Natural killer cell (primary cell): ENCODE data around the gene ZNF84. TPM values are rescaled to one million over a fixed set of nuclear protein-coding genes. Genes with fewer than 3 reads are reported as not detected.

Source experiments
- ATAC-seq, 3 donors: fragments of 150-1000 bp in 2 of 3; fragments of 200-7000 bp in 1 of 3; cut with Tn5 transposase; 1 replicate in 1 of 3; 2 replicates in 2 of 3; pipeline ENCODE4 v1.10.0; 2021; ENCODE audit warnings: mild to moderate bottlenecking in 2 of 3, moderate library complexity in 2 of 3
- DNase-seq, 2 donors: peaks; one replicate each; pipeline versions ENCODE4 v3.0.0 to v3.0.0-alpha.2; 2013 to 2021; ENCODE audit warnings: mixed read lengths in 1 of 2
- H3K27ac ChIP-seq: one replicate; pipeline ENCODE4 v1.5.1; 2013; ENCODE audit warnings: mild to moderate bottlenecking, low read length
- H3K27me3 ChIP-seq: one replicate; pipeline ENCODE4 v1.6.1; 2013; ENCODE audit warnings: low read length; ENCODE audit not compliant: control insufficient read depth, insufficient read depth
- H3K36me3 ChIP-seq: one replicate; pipeline ENCODE4 v1.6.1; 2013; ENCODE audit warnings: low read length; ENCODE audit not compliant: control insufficient read depth, insufficient read depth
- H3K4me1 ChIP-seq: one replicate; pipeline ENCODE4 v1.6.1; 2013; ENCODE audit warnings: low read length; ENCODE audit not compliant: control insufficient read depth, insufficient read depth
- H3K4me3 ChIP-seq: one replicate; pipeline ENCODE4 v1.5.1; 2013; ENCODE audit warnings: low read length
- H3K9me3 ChIP-seq: one replicate; pipeline ENCODE4 v1.6.1; 2013; ENCODE audit warnings: low read length; ENCODE audit not compliant: control insufficient read depth, insufficient read depth
- H3K27ac Mint-ChIP-seq, 2 donors: one replicate each; pipeline ENCODE4 v1.8.0; 2022; ENCODE audit warnings: mild to moderate bottlenecking in 2 of 2, mixed read lengths in 2 of 2, moderate library complexity in 1 of 2
- H3K27me3 Mint-ChIP-seq, 2 donors: one replicate each; pipeline ENCODE4 v1.8.0; 2022; ENCODE audit warnings: low read depth in 2 of 2, mixed read lengths in 2 of 2
- H3K36me3 Mint-ChIP-seq: one replicate; pipeline ENCODE4 v1.8.0; 2022; ENCODE audit warnings: mixed read lengths
- H3K4me1 Mint-ChIP-seq, 2 donors: one replicate each; pipeline ENCODE4 v1.8.0; 2022; ENCODE audit warnings: mixed read lengths in 2 of 2
- H3K4me3 Mint-ChIP-seq: one replicate; pipeline ENCODE4 v1.8.0; 2022; ENCODE audit warnings: mild to moderate bottlenecking, moderate library complexity, mixed read lengths
- H3K9me3 Mint-ChIP-seq, 2 donors: one replicate each; pipeline ENCODE4 v1.8.0; 2022; ENCODE audit warnings: mixed read lengths in 2 of 2
- WGBS: methylation state at CpG from one replicate; pipeline ENCODE4 v1.1.7; 2013; ENCODE audit warnings: missing lambda C conversion rate; ENCODE audit not compliant: insufficient coverage; 5-methylcytosine and 5-hydroxymethylcytosine counted together
- intact Hi-C: fragments of 100-400 bp; cut with micrococcal nuclease; formaldehyde crosslinking; loops from one replicate; pipeline ENCODE4 v1.14.2; 2022
- total RNA-seq, 4 donors: library from RNA; stranded (reverse); fragments of 120-200 nt in 1 of 4; gene quantifications; one replicate each; pipeline versions ENCODE4 v1.2.3 to v1.2.4, GENCODE V29; 2013 to 2022
- TF ChIP-seq, protein P1 (sequence below): fragments of 200-600 bp; IDR thresholded peaks from one replicate; pipeline ENCODE4 v1.8.0; 2022; ENCODE audit warnings: antibody characterized with exemption

Gene ZNF84
- total RNA-seq, 3 donors from 2014 or later (not counting 1 experiment from before 2014, with no cell fraction given), result 23.4 to 31.1 (median 26.1) TPM

- H3K27me3 ChIP-seq, result no peaks in the 10 kb centered on the region
- intact Hi-C loops, result no loop called here
- H3K36me3 ChIP-seq, result peaks cover 24% of the 10 kb centered on the region
- DNase-seq (no peak), ATAC-seq (no peak)
- H3K4me1 ChIP-seq, result no peaks in the 10 kb centered on the region
- H3K4me1 Mint-ChIP-seq, result no peaks in the 10 kb centered on the region
- peak overlapping the region in 1 of 2 donors; percentile 73 for H3K27ac Mint-ChIP-seq
- no peaks in the 10 kb centered on the region for H3K27me3 Mint-ChIP-seq
- TF ChIP-seq, protein P1, sequence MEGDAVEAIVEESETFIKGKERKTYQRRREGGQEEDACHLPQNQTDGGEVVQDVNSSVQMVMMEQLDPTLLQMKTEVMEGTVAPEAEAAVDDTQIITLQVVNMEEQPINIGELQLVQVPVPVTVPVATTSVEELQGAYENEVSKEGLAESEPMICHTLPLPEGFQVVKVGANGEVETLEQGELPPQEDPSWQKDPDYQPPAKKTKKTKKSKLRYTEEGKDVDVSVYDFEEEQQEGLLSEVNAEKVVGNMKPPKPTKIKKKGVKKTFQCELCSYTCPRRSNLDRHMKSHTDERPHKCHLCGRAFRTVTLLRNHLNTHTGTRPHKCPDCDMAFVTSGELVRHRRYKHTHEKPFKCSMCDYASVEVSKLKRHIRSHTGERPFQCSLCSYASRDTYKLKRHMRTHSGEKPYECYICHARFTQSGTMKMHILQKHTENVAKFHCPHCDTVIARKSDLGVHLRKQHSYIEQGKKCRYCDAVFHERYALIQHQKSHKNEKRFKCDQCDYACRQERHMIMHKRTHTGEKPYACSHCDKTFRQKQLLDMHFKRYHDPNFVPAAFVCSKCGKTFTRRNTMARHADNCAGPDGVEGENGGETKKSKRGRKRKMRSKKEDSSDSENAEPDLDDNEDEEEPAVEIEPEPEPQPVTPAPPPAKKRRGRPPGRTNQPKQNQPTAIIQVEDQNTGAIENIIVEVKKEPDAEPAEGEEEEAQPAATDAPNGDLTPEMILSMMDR, result no peak
- no peak overlapping the region for H3K27ac ChIP-seq
- H3K9me3 Mint-ChIP-seq, result peaks cover 10 to 20% of the 10 kb centered on the region in 2 donors
- no peak overlapping the region for H3K4me3 ChIP-seq
- H3K4me3 Mint-ChIP-seq, result peak overlapping the region; percentile 35
- peaks cover 52% of the 10 kb centered on the region for H3K36me3 Mint-ChIP-seq
- 100% methylated on average over 2 of the region's 5 CpGs for WGBS
- H3K9me3 ChIP-seq, result peaks cover 57% of the 10 kb centered on the region
Measured at GRCh38 chr12:133057446-133057845, 20.1 kb downstream of the ZNF84 start.

DNA sequence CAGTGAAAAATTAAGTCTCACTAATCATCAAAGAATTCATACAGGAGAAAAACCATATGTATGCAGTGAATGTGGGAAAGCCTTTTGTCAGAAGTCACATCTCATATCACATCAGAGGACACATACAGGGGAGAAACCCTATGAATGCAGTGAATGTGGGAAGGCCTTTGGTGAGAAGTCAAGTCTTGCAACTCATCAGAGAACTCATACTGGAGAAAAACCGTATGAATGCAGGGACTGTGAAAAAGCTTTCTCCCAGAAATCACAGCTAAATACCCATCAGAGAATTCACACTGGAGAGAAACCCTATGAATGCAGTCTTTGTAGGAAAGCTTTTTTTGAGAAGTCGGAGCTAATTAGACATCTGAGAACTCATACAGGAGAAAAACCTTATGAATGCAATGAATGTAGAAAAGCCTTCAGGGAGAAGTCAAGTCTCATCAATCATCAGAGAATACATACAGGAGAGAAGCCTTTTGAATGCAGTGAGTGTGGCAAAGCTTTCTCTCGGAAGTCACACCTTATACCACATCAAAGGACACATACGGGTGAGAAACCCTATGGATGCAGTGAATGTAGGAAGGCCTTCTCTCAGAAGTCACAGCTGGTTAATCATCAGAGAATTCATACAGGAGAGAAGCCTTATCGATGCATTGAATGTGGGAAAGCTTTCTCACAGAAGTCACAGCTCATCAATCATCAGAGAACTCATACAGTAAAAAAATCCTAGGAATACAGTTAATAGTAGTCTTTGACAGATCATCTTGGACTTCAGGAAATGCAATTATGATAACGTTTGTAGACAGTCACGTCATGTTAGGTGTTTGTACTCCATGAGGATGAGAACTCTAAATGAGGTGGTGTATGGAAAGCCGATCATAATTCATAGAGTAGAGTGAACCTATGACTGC, 21.1 kb downstream of the ZNF84 start:
- Mint-ChIP-seq H3K4me1 (no peaks in the 10 kb centered on the region), H3K9me3 (peaks cover 11 to 20% of the 10 kb centered on the region in 2 donors), H3K27ac (peak overlapping the region in 1 of 2 donors; percentile 73), H3K4me3 (no peak overlapping the region), H3K36me3 (peaks cover 52% of the 10 kb centered on the region), H3K27me3 (no peaks in the 10 kb centered on the region)
- H3K4me1 ChIP-seq, result no peaks in the 10 kb centered on the region
- H3K9me3 ChIP-seq, result peaks cover 57% of the 10 kb centered on the region
- 93% methylated on average over 5 of the region's 8 CpGs for WGBS
- H3K27ac ChIP-seq, result no peak overlapping the region
- H3K27me3 ChIP-seq, result no peaks in the 10 kb centered on the region
- intact Hi-C loops, result no loop called here
- TF ChIP-seq, protein P1, result no peak
- ATAC-seq, result no peak
- no peak overlapping the region for H3K4me3 ChIP-seq
- peaks cover 14% of the 10 kb centered on the region for H3K36me3 ChIP-seq
- DNase-seq, result peak in 1 of 2 donors; percentile 11

DNA sequence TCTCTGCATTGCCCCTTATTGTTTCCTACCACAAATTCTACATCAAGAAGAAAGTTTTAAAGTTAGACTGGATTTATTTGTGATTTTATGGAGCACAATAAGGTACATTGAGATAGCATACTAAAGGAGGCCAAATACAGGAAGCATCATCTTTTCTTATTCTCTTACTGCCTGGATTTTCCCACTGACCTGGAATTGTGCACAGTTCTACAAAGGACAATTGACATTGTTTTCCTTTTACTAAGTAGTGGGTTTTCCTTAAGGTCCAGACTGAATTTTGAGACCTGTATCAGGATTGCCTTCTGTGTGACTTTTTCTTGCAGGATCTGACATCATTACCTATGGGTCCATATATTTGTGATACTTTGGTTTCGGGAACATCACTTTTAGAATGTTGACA, 24.6 kb downstream of the ZNF84 start:
- Mint-ChIP-seq H3K36me3 (peaks cover 55% of the 10 kb centered on the region), H3K4me3 (no peak overlapping the region), H3K27ac (no peak overlapping the region), H3K4me1 (no peaks in the 10 kb centered on the region), H3K9me3 (peaks cover 12 to 25% of the 10 kb centered on the region in 2 donors), H3K27me3 (no peaks in the 10 kb centered on the region)
- WGBS, result 100% methylated on average over 1 of the region's 1 CpG
- H3K27me3 ChIP-seq, result no peaks in the 10 kb centered on the region
- TF ChIP-seq, protein P1, result no peak
- intact Hi-C loops, result no loop called here
- no peak overlapping the region for H3K27ac ChIP-seq
- DNase-seq (no peak), ATAC-seq (no peak)
- H3K9me3 ChIP-seq, result peaks cover 75% of the 10 kb centered on the region
- H3K4me1 ChIP-seq, result no peaks in the 10 kb centered on the region
- peaks cover under 1% of the 10 kb centered on the region for H3K36me3 ChIP-seq
- no peak overlapping the region for H3K4me3 ChIP-seq
